GM13977 (cell line): Measurements from ENCODE around the gene KIAA1217.

ENCODE experiments used
- DNase-seq: peaks from one replicate; pipeline ENCODE4 v3.0.0; 2012; ENCODE audit warnings: low spot score
- CTCF ChIP-seq: IDR thresholded peaks from 2 replicates; pipeline ENCODE4 v1.5.1; 2012; ENCODE audit warnings: mild to moderate bottlenecking, control low read depth; ENCODE audit not compliant: insufficient read depth; ENCODE audit errors: extremely low read depth, missing control alignments
- in situ Hi-C: fragments of 300-500 bp; cut with MboI; formaldehyde crosslinking; loops from one replicate; pipeline ENCODE4 v1.12.0; 2022; ENCODE audit warnings: low sequenced_read_pairs, low pct_unique_long_range_greater_than_20kb, mixed read lengths, inconsistent platforms; ENCODE audit not compliant: unreplicated experiment

KIAA1217 gene

GRCh38 chr10:24251547-24251946 is 42.6 kb downstream of the KIAA1217 start:
- TF ChIP-seq CTCF = no peak
- in situ Hi-C loops = no loop called here

GRCh38 chr10:24254180-24254579 is 45.2 kb downstream of the KIAA1217 start:
- in situ Hi-C loops = no loop called here
- DNase-seq = no peak
- TF ChIP-seq CTCF = no peak

More at GRCh38 chr10:24251547-24251946, 42.6 kb downstream of the KIAA1217 start:
- no peak for DNase-seq

GRCh38 chr10:24255115-24255880 is 46.4 kb downstream of the KIAA1217 start:
- TF ChIP-seq CTCF = no peak
- DNase-seq = no peak
- in situ Hi-C loops = no loop called here

- TF ChIP-seq CTCF = no peak
- in situ Hi-C loops = no loop called here
- DNase-seq = no peak
These were observed 47.0 kb downstream of the KIAA1217 start for GRCh38 chr10:24255881-24256311.

DNA sequence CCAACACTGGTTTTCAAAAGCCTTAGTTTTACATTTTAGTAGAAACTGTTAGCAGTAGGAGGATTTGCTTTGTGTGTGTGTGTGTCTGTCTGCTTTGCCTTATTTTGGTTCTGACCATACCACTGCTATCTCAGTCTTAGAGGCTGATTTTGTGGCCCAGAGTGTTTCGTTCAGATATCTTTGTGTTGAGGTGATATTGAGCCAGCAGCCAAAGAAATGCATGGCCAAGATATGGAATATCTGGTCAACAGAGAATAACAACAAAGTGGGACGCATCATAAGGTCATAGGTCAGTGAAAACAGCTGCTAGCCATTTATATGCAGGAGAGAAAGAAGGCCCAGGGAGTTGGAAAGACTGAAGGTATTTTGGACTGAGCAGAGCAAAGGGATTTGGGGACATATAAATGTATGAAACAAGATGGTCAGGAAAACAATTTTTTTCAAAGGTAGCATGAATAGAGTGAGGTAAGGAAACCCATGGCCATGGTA is 47.7 kb downstream of the KIAA1217 start:
- no peak for DNase-seq
- TF ChIP-seq CTCF = no peak
- in situ Hi-C loops = no loop called here

GRCh38 chr10:24257588-24257987 is 48.6 kb downstream of the KIAA1217 start:
- no peak for TF ChIP-seq CTCF
- in situ Hi-C loops = no loop called here
- DNase-seq = no peak
